Retinal pigment epithelial cell (primary cell): Measurements from ENCODE around the gene CMTM5.

ENCODE experiments used
- DNase-seq: peaks from one replicate; pipeline ENCODE4 v3.0.0-alpha.2; 2010; ENCODE audit warnings: low read depth
- H3K4me3 ChIP-seq: 2 replicates; pipeline ENCODE4 v1.5.1; 2011; ENCODE audit warnings: mild to moderate bottlenecking, low read length, control low read depth, moderate library complexity
- CTCF ChIP-seq: conservative IDR thresholded peaks from 2 replicates; pipeline ENCODE4 v1.5.1; 2011; ENCODE audit warnings: low read depth, low read length, control low read depth, inconsistent platforms

CMTM5 gene

GRCh38 chr14:23380976-23381375 is 4.1 kb downstream of the CMTM5 start:
- no peak for DNase-seq
- no peak overlapping the region for H3K4me3 ChIP-seq
- no peak for TF ChIP-seq CTCF

GRCh38 chr14:23381871-23382270 is 5.0 kb downstream of the CMTM5 start:
- no peak for TF ChIP-seq CTCF
- DNase-seq, result no peak
- H3K4me3 ChIP-seq, result no peak overlapping the region

- no peak for TF ChIP-seq CTCF
- H3K4me3 ChIP-seq, result no peak overlapping the region
- no peak for DNase-seq
Measured at GRCh38 chr14:23382276-23382675, 5.4 kb downstream of the CMTM5 start.

GRCh38 chr14:23382731-23383440 is 6.0 kb downstream of the CMTM5 start:
- no peak for DNase-seq

GRCh38 chr14:23384364-23385080 is 7.7 kb downstream of the CMTM5 start:
- H3K4me3 ChIP-seq, result no peak overlapping the region
- no peak for TF ChIP-seq CTCF

More at GRCh38 chr14:23382731-23383440, 6.0 kb downstream of the CMTM5 start:
- TF ChIP-seq CTCF, result no peak
- H3K4me3 ChIP-seq, result no peak overlapping the region

GRCh38 chr14:23385244-23385641 is 8.4 kb downstream of the CMTM5 start:
- TF ChIP-seq CTCF, result no peak

More at GRCh38 chr14:23384364-23385080, 7.7 kb downstream of the CMTM5 start:
- DNase-seq, result no peak

More at GRCh38 chr14:23385244-23385641, 8.4 kb downstream of the CMTM5 start:
- DNase-seq, result no peak
- no peak overlapping the region for H3K4me3 ChIP-seq
